NCI-H1092 (cell line): ENCODE results near the gene MYH7.
"Not testable (repeated sequence)": the region's sequence is repeated elsewhere in the genome, so short reads cannot be mapped to it uniquely, and the experiment has no call there.

Experiments
- DNase-seq: peaks from one replicate; lab custom pipeline; 2025; lab: John Stamatoyannopoulos, UW

MYH7 gene

DNA sequence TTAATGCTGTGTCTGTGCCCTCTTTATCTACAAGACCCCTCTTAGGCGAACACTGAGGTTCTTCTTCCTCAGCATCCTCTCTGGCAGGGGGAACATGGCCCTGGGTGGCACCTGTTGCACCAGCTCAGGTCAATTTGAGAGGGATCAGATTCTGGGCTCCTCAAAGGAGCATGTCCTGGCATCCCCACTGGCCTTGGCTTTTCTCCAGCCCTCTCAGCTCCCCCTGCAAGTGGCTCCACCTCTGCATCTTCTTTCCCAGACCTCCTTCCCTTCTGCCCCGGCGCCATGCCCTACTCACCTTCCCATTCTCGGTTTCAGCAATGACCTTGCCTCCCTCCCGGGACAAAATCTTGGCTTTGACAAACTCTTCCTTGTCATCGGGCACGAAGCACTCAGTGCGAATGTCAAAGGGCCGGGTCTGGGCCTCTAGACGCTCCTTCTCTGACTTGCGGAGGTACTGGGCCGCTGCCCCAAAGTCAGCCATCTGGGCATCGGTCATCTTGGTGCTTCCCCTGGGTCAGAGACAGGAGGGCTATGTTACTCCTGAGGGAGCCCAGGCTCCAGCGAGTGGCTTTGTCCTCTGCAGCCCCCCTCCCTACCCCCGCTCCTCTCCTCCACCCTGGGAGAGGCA is 28.6 kb downstream of the MYH7 start:
- DNase-seq: no peak

DNA sequence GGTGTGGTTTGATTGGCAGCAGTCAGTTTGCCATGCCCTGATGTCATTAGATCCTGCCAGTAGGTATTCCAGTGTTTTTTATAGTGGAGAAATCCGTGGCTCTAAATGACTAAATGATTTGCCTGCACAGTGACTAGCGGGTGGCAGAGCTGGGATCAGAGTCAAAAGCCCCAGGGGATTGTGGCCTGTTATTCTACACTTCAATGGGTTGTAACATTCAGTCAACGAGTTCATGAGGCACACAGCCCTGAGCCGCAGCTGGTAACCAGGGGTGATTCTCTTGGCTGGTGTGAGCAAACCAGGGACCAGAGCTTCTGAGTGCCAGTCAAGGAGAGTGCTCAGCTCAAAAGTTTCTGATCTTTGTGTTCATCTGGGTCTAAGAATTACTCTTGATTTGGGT is 29.2 kb downstream of the MYH7 start:
- DNase-seq: peak; percentile 54

DNA sequence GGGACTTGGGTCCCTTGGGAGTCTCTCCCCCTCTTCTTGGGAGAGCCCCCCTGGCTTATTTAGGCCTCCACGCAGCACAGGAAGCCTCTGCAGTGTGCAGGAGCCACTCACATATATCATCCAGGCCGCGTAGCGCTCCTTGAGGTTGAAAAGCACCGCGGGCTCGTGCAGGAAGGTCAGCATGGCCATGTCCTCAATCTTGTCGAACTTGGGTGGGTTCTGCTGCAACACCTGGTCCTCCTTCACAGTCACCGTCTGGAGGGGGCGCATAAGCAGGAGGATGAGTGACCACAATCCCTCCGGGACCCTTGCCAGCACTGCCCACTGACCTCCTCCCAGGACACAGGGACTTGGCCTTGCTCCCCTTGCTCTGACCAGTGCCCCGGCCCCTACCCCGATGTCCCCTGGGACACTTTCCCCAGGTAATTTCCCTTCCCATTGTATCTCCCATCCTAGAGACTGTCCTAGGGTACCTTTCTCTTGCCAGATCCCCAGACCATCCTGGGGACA is 29.9 kb downstream of the MYH7 start:
- DNase-seq: no peak

DNA sequence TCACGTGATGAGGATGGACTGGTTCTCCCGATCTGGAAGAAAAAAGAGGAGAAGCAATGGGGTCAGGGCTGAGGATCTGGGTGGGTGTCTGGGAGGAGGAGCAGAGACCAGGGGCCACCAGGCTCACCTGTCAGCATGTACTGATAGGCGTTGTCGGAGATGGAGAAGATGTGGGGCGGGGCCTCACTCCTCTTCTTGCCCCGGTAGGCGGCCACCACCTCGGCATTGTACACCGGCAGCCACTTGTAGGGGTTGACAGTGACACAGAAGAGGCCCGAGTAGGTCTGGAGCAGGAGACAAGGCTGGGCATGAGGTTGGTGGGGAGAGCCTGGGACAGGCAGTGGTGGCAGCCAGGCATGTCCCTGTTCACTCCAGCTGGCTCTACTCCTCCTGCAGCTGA is 30.4 kb downstream of the MYH7 start:
- DNase-seq: no peak

DNA sequence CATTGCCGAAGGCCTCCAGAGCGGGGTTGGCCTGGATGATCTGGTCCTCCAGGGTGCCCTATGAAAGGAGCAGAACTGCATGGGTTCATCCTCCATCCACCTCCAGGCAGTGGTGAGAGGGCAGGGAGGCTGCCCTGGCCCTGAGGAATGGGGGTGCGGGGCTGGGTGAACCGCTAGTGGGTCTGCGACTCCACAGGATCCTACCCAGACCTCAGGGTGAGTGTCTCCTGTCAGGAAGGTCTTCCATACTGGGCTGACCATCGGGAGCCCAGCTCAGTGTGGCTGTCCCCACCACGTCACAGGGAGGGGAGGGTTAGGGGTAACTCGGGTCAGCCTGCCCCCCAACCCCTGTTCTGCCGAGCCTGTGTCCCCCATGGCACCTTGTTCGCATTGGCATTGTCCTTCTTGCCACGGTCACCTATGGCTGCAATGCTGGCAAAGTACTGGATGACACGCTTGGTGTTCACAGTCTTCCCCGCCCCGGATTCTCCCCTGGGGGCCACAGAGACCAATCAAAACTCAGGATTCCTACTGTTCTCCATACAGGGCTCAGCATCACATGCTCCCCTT is 31.0 kb downstream of the MYH7 start:
- DNase-seq: no peak

DNA sequence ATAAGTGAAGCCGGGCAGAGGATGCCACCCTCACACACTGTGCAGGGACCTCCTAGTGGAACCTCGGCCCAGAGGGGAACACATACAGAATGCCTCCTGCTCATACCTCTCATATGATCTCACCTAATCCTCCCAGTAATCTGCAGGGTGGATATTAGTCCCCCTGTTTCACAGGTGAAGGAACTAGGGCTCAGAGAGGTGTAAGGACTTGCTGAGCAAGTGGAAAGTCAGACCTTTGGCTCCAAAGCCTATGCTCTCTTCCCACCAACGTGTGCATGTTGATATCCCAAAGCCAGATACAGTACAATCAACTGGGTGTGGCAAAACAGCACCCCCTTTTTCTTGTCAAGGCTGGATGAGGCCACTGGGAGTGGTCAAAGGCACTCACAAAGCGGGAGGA is 31.6 kb downstream of the MYH7 start:
- DNase-seq: no peak

DNA sequence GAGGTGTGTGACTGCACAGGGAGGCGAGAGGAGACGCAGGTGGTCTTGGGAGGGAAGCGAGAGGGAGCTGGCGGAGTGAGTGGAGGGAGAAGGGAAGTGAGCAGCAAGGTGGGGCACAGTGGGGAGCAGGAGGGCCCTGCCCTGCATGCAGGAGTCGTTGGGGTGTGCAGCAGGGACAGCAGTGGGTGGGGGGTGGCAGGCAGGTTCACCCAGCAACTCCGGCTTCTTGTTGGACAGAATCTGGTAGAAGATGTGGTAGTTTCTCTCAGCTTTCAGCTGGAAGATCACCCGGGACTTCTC is 32.4 kb downstream of the MYH7 start:
- DNase-seq: no peak

DNA sequence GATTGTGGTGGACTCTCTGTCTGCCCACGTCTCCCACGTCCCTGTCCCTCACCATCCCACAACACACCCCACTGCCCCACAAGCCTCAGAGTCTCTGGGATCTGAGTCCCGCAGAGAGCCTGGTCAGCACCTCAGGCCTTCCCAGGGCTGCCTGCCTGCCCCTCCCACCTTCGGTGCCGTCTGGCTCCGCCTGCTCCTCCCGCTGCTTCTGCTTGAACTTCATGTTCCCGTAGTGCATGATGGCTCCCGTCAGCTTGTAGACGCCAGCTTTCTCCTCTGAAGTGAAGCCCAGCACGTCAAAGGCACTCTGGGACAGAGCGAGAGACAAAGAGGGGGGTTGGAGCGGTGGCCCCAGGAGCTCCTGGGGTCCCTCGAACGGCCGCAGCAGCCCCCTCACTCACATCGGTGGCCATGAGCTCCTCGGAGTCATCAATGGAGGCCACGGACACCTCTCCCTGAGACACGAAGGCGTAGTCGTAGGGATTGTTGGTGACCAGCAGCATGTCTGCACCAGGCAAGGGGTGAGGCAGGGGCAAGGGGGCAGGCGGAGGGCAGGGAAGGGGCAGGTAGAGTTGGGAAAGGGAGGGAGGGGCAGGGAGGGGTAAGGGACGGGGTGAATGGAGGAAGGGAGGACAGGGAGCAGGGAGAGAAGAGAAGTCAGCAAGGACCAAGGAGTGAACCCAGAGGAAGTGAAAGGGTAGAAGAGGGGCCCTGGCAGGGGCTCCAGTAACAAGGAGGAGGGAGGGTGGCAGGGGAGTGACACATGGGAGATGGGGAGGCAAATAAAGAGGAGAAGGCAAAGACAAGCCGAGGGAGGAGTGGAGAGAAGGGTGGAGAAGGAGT is 32.9 kb downstream of the MYH7 start:
- no peak for DNase-seq

DNA sequence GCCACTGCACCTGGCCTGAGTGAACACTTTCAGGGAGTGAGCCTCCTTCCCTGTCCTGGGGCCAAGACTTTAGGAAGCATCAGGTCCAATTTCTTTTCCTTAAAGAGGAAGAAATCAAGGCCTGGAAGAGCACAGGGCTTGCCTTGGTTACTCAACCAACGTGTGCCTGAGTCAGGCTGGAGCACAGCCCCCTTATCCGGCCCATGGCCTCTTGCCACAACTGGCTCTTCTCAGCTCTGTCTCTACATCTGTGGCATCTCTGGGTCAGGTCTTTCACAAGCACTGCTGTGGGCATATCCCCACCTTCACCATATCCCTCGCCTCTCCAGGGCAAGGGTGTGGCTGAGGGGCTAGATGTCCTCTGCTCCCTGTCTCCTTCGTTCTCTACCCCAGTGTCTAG is 34.2 kb downstream of the MYH7 start:
- no peak for DNase-seq

DNA sequence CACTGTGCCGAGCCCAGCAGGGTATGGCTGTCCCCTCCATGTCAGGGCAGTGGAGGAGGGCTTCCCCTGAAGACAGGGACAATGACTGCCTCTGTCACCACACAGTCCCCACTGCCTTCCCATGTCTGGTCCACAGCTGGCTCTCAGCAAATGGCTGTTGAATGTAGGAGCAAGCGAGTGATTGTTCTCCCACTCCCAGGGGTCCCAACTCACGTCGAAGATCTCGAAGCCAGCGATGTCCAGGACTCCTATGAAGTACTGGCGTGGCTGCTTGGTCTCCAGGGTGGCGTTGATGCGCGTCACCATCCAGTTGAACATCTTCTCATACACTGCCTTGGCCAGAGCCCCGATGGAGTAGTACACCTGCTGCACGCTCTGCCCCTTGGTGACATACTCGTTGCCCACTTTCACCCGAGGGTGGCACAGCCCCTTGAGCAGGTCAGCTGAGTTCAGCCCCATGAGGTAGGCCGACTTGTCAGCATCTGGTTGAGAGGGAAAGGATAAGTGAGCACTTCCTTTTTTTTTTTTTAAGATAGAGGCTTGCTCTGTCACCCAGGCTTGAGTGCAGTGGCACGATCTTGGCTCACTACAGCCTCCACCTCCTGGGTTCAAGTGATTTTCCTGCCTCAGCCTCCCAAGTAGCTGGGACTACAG is 34.8 kb downstream of the MYH7 start:
- not testable (repeated sequence) for DNase-seq

DNA sequence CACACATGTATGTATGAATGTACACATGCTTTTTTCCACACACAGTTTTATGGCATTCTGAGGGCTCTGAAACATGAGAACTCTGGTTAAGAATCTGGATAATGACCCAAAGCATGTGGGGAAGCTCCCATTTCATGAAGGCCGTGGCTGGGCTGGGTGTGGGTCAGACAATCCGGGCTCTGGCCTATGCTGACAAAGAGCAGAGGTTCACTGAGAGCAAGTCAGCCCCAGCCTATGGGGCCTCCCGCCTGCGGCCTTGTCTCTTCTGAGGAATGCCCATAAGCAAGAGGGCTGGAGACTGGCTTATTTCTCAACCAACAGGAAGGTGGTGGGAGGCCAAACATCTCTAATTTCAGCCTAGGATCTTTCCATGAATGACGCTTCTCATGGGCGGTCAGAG is 35.9 kb downstream of the MYH7 start:
- no peak for DNase-seq

DNA sequence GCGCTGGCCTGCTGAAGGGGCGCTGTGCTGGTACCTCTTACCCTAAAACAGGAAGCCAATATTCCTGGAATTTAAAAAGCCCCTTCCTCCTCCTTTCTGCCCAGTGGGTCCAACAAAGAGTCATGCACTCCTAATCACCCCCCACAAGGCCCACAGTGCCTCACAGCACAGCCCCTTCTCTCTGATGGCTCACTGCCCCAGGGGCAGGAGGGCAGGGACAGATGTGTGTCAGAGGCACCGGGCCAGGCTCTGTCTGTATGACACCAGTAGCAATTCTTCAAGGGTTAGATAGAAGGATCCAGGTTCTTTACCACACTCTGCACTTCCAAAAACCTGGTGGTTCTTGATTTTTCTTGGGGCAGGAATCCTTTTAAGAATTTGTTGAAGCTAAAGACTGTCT is 36.3 kb downstream of the MYH7 start:
- DNase-seq: no peak

DNA sequence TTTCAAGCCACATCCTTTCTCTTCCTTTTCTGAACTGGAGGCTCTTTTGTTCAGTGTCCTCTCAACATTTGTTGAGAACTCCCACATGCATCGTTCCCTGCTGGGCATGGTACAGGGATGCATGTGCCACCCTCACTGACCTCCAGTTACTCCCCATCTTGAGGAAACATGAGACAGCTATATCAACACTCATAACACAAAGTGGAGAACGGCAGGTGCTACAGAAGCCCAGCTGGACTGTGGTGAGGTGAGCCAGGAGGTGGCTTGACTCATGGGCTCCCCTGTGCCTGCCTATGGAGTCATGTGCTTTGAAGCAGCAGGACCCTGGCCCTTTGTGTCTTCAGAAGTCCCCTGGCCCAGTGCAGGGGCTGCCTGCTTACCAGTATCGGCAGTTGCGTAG is 37.1 kb downstream of the MYH7 start:
- DNase-seq: peak; percentile 80

DNA sequence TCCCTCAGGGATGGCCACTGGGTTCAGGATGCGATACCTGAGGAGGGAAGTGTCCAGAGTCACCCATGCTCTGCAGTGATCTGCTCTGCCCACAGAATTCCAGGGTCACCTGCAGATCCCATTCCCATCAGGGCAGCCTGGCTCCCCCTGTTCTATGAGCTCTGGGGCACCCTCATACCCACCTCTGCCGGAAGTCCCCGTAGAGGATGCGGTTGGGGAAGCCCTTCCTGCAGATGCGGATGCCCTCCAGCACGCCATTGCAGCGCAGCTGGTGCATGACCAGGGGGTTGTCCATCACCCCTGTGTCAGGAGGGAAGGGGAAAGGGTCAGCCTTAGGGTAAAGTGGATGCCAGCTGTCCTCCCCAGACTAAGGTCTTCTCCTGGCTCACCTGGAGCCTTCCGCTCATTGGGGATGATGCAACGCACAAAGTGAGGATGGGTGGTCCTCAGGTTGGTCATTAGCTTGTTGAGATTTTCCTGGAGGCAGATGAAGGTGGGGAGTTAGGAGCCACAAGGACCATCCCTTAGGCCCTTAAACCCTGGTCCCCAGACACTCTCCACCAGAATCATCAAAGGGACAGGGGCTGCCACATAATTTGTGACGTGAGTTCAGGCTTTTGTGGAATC is 38.6 kb downstream of the MYH7 start:
- DNase-seq: no peak

DNA sequence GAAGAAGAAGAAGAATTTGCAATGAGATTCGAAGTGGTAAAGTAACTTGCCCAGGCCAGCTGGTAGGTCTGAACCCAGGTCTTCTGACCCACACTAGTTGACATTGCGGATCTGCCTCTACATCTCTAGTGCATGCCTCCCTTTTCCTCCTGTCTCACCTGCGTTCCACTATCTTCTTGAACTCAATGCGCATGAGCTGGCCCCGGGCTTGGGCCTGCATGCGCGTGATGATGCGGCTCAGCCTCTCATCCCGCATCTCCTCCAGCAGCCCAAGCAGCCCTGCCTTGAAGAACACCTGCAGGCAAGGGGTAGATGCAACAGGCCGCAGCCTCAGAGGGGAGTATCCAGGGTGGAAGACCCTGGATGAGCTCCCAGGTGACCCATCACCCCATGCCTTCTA is 39.3 kb downstream of the MYH7 start:
- no peak for DNase-seq

DNA sequence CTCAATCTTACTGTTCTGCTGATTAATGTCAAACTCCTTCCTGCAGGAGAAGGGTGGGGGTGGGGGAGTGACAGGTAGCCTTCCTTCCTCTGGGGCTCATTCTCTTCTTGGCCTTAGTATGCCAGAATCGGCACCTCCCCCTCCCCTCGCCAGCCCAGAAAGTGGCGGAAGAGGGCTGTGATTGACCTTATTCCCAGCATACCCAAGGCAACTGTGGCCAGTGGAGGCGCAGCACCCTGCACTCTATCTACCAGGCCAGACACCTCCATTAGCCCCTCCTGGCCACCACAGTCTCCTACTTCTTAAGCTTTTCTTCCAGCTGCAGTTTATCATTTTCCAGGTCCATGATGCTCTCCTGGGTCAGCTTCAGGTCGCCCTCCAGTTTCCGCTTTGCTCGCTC is 42.8 kb downstream of the MYH7 start:
- no peak for DNase-seq

DNA sequence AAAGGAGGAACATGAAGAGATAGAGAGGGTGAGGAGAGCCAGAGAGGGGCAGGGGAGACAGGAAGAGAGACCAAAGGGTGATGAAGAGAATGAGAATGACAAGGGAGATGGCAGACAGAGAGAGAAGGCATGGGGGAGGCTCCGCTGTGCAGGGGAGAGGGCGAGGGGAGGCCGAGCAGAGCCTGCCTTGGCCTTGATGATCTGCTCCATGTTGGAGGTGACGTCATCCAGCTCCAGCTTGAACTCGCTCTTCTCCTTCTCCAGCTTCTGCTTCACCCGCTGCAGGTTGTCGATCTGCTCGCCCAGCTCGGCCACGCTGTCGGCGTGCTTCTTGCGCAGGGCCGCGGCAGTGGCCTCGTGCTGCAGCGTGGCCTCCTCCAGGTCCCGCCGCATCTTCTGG is 45.6 kb downstream of the MYH7 start:
- DNase-seq: not testable (repeated sequence)

DNA sequence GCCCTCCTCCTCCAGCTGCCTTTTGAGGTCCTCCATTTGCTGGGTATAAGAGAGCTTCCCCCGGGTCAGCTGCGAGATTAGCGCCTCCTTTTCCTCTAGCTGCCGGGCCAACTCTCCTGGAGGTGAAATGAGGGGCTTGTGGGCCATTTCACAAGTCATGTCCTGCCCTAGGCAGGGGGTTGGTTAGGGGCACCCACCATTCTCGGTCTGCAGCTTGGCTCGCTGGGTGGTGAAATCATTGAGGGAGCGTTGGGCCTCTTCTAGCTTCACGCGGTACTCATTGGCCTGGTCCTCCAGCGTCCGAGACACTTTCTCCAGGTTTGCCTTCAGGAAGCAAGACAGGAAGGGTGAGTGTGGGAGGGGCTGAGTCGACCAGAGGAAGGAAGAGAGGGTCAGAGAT is 46.1 kb downstream of the MYH7 start:
- DNase-seq: no peak

DNA sequence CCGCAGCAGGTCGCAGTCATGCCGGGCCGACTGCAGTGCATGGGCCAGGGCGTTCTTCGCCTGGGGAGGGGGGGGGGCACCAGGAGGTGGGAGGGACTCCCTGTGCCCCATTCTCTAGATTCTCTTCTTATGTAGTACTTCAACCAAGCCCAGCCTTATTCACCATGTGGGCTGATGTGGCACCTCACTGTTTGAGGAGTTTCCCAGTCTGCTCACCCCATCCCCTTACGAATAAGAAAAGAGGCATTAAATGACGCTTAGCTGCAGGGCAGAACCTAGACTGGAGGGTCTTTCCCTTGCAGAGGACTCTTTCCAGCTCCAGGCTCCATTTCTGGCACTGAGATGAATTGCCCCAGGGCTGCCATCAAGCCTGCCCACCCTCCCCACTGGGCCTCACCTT is 46.5 kb downstream of the MYH7 start:
- DNase-seq: no peak

DNA sequence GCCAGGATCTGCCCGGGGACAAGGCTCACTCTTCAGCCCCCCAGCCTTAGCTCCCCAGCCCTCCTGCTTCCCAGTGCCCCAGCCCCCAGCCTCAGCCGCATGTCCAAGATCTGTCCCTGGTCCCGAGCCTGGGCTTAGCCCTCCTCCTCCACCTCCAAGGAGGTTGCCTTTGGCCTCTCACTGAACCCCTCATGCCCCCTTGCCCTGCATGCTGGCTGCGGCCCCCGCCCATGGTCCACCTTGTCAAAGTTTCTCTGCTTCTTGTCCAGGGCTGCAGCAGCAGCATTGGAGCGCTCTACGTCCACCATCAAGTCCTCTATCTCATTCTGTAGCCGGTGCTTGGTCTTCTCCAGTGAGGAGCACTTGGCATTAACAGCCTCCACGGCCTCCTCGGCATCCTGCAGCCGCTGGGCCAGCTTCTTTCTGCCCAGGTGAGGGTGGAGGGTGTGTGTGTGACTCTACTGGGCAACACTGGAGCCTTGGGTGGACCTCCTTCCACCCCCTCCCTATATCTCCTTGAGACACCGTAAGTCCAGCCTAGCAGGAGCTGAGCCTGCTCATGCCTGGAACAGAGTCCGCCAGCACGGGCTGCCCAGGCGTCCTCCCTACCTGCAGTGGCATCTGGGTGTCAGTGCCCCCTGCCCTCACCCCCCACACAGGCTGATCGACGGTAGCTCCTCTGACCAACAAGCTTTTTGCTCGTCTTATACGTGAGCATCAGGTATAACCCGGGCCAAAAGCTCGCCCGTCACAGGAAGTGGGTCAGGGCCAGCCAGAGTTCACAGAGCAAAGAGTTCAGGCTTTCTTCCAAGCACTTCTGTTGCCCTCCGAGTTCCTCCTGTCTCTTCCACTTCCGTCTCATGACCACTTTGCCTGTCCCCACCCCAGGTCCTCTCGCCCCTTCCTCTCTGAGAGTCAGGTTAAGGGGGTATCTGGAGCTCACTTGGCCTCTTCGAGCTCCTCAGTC is 47.3 kb downstream of the MYH7 start:
- DNase-seq: no peak

DNA sequence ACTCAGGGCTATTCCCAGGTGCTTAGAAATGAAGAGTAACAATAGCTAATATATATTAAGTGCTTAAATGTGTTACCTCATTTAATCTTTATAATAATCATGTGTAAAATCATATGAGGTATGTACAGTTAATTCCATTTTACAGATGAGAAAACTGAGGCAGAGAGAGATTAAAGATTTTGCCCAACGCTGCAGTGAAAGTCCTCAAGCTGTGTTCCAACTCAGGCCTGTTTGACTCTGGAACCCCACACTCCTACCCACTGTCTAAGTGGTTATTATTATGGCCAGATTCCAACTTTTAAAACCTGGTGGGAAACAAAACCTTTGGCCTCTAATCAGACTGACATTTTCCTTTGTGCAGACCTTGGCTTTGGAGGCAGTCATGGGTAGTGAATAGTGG is 48.5 kb downstream of the MYH7 start:
- DNase-seq: no peak
